Skeletal muscle tissue (tissue), 4 donors: ENCODE data around the gene DQX1. TPM values are rescaled to one million over a fixed set of nuclear protein-coding genes. Genes with fewer than 3 reads are reported as not detected.

Source experiments
- H3K27ac ChIP-seq: one replicate; pipeline ENCODE4 v1.7.0; 2013; ENCODE audit warnings: mild to moderate bottlenecking, low read depth, low read length, inconsistent platforms
- H3K27me3 ChIP-seq, 3 donors: one replicate each; pipeline ENCODE4 v1.7.0; 2013; ENCODE audit warnings: low read length in 3 of 3; ENCODE audit not compliant: control insufficient read depth in 3 of 3, insufficient read depth in 3 of 3
- H3K36me3 ChIP-seq, 3 donors: one replicate each; pipeline ENCODE4 v1.7.0; 2013; ENCODE audit warnings: low read length in 3 of 3; ENCODE audit not compliant: control insufficient read depth in 3 of 3, insufficient read depth in 3 of 3
- H3K4me1 ChIP-seq, 3 donors: one replicate each; pipeline ENCODE4 v1.7.0; 2013; ENCODE audit warnings: low read length in 3 of 3, mild to moderate bottlenecking in 3 of 3; ENCODE audit not compliant: control insufficient read depth in 3 of 3, insufficient read depth in 3 of 3
- H3K4me3 ChIP-seq, 3 donors: one replicate each; pipeline ENCODE4 v1.7.0; 2013; ENCODE audit warnings: low read length in 3 of 3
- H3K9ac ChIP-seq, 3 donors: one replicate each; pipeline ENCODE4 v1.7.0; 2013; ENCODE audit warnings: low read length in 3 of 3, mild to moderate bottlenecking in 3 of 3, moderate library complexity in 2 of 3, low read depth in 1 of 3
- H3K9me3 ChIP-seq, 3 donors: one replicate each; pipeline ENCODE4 v1.7.0; 2013; ENCODE audit warnings: low read length in 3 of 3; ENCODE audit not compliant: control insufficient read depth in 3 of 3
- total RNA-seq: library from RNA; depleted of rRNA; stranded (reverse); fragments of >200 nt; gene quantifications from one replicate; pipeline ENCODE4 v1.2.3, GENCODE V29; 2014
- donor health status: Osteomylitis.

Gene DQX1
- total RNA-seq, 1 donor from 2014 or later, result not detected

DNA sequence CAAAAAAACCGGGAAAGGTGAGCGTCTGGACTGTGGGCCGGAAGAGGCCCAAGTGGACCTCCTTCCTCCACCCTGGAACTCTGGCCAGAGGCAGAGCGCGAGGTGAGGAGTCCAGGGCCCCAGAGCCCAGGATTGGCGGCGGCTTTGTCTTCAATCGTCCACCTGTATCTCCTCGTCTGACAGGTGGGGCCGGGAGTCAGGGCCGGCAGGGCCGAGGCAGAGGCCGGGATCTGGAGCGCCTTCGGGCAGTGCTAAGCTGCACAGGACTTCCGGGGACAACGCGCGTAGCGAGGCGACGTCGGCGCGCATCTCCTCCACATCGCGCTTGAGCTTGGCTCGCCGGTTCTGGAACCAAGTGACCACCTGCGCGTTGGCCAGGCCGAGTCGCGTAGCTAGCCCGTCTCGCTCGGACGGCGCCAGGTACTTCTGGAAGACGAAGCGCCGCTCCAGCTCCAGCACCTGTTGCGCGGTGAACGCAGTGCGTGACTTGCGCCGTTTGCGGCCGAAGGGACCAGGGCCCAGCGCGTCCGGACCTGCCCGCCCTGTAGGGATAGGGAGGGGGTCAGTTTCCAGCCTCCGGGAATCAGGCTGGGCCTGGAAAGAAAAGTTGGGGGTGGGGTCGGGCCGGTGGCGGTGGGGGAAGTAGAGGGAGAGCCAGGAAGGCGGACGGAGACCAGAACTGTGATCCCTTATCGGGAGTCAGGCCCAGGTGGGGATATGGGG is 28.1 kb downstream of the DQX1 start:
- peaks cover 47 to 64% (median 62%) of the 10 kb centered on the region in 3 donors for H3K27me3 ChIP-seq
- H3K4me3 ChIP-seq, result peak overlapping the region; percentile 59 to 66 (median 60)
- H3K9me3 ChIP-seq, result no peaks in the 10 kb centered on the region
- H3K4me1 ChIP-seq, result peaks cover 19 to 23% (median 23%) of the 10 kb centered on the region in 3 donors
- peaks cover 11 to 15% (median 12%) of the 10 kb centered on the region in 3 donors for H3K36me3 ChIP-seq
- no peak overlapping the region for H3K27ac ChIP-seq
- peak overlapping the region; percentile 28 to 40 (median 33) for H3K9ac ChIP-seq

DNA sequence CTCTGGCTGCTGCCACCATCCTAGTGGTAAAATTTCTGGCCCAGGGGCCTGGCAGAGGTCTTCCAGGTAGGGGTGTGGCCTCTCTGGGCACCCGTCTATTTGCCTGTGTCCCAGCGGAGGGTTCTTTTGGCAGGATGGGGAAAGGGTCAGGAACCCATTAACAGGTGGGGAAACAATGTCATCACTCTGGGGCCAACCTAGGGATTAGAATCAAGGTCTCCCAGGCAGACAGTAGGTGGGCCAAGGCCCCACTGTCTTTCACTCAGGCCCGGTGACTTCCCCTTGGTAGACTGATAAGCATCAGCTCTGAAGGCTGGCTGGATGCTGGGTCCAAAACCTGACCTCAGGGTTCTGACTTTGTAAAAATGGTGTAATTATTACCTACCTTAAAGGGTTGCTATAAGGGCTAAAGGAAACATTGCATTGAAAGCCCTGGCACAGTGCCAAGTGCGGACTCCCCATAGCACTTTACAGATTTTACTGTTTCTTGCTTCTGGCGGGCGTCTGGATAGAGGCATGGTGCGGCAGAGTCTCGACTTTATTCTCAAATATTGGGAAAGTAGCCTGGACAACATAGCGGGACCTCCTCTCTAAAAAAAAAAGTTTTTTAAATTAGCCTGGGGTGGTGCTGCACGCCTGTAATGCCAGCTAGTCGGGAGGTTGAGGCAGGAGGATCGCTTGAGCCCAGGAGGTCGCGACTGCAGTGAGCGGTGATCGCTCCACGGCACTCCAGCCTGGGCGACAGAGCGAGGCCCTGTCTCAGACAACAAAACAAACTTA is 28.8 kb downstream of the DQX1 start:
- Histone ChIP-seq H3K4me1 (peaks cover 19 to 23% (median 21%) of the 10 kb centered on the region in 3 donors), H3K9ac (peak overlapping the region in 2 of 3 donors; percentile 33 to 40), H3K27me3 (peaks cover 45 to 56% (median 54%) of the 10 kb centered on the region in 3 donors), H3K27ac (no peak overlapping the region), H3K36me3 (peaks cover 19 to 23% (median 20%) of the 10 kb centered on the region in 3 donors), H3K9me3 (no peaks in the 10 kb centered on the region), H3K4me3 (peak overlapping the region; percentile 14 to 60 (median 59))

DNA sequence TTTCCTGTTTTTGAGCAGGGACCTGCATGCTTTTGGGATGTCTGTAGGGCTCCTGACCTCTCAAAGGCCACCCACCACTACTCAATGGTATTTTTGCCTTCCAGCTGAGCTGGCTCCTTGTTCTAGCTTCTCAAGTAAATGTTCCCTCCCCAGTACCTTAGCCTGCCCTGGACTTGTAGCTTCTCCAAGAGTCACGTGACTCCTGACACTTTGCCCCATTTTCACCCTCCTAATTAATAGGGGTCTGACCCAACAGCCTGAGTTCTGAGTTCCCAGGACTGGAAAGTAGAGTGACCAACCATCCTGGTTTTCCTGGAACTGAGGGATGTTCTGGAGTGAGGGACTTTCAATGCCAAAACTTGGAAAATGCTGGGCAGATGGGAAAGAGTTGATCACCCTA is 30.6 kb downstream of the DQX1 start:
- Histone ChIP-seq H3K27ac (no peak overlapping the region), H3K4me3 (no peak overlapping the region), H3K9me3 (no peaks in the 10 kb centered on the region), H3K27me3 (peaks cover 32 to 40% (median 39%) of the 10 kb centered on the region in 3 donors), H3K36me3 (peaks cover 36 to 39% (median 37%) of the 10 kb centered on the region in 3 donors), H3K9ac (no peak overlapping the region), H3K4me1 (peaks cover 19 to 23% (median 21%) of the 10 kb centered on the region in 3 donors)

GRCh38 chr2:74493546-74493945 is 32.5 kb downstream of the DQX1 start:
- no peak overlapping the region for H3K4me3 ChIP-seq
- no peaks in the 10 kb centered on the region for H3K9me3 ChIP-seq
- no peak overlapping the region for H3K27ac ChIP-seq
- H3K4me1 ChIP-seq, result peaks cover 9 to 12% (median 11%) of the 10 kb centered on the region in 3 donors
- peaks cover 46 to 54% (median 49%) of the 10 kb centered on the region in 3 donors for H3K36me3 ChIP-seq
- H3K9ac ChIP-seq, result no peak overlapping the region
- peaks cover 15 to 21% (median 20%) of the 10 kb centered on the region in 3 donors for H3K27me3 ChIP-seq

- Histone ChIP-seq H3K9ac (no peak overlapping the region), H3K4me1 (no peaks in the 10 kb centered on the region), H3K27me3 (peaks cover 2 to 5% (median 4%) of the 10 kb centered on the region in 3 donors), H3K27ac (no peak overlapping the region), H3K36me3 (peaks cover 46 to 55% (median 50%) of the 10 kb centered on the region in 3 donors), H3K9me3 (no peaks in the 10 kb centered on the region), H3K4me3 (no peak overlapping the region)
Measured at GRCh38 chr2:74491648-74492544, 34.1 kb downstream of the DQX1 start.

DNA sequence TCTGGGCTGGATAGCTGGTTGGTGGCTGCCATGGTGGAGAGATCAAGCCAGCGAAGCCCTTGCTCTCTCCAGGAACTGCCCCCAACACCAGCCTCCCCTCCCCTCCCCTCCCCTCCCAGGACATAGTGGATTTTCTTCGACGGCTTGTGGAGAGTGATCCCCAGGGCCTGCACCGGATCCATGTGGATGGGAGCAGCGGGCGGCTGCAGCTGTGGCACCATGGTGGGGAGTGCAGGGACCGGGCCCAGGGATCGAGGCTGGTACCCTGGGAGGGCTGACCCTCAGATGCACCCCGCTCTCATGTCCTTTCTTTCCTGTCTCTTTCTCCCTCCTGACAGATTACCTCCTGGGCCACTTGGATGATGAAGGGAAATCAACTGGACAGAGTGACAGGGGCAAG is 36.1 kb downstream of the DQX1 start:
- peaks cover 50 to 64% (median 57%) of the 10 kb centered on the region in 3 donors for H3K36me3 ChIP-seq
- no peak overlapping the region for H3K4me3 ChIP-seq
- H3K27ac ChIP-seq, result no peak overlapping the region
- no peaks in the 10 kb centered on the region for H3K4me1 ChIP-seq
- no peaks in the 10 kb centered on the region for H3K9me3 ChIP-seq
- no peak overlapping the region for H3K9ac ChIP-seq
- no peaks in the 10 kb centered on the region for H3K27me3 ChIP-seq

- Histone ChIP-seq H3K27me3 (no peaks in the 10 kb centered on the region), H3K27ac (no peak overlapping the region), H3K9ac (no peak overlapping the region), H3K36me3 (peaks cover 48 to 60% (median 51%) of the 10 kb centered on the region in 3 donors), H3K4me1 (peaks cover 0 to 6% (median 3%) of the 10 kb centered on the region in 3 donors), H3K9me3 (no peaks in the 10 kb centered on the region), H3K4me3 (no peak overlapping the region)
Measured at GRCh38 chr2:74488643-74489481, 37.2 kb downstream of the DQX1 start.

- Histone ChIP-seq H3K9ac (no peak overlapping the region), H3K27me3 (no peaks in the 10 kb centered on the region), H3K27ac (no peak overlapping the region), H3K9me3 (no peaks in the 10 kb centered on the region), H3K4me1 (peaks cover 16 to 30% (median 20%) of the 10 kb centered on the region in 3 donors), H3K36me3 (peaks cover 23 to 37% (median 25%) of the 10 kb centered on the region in 3 donors), H3K4me3 (no peak overlapping the region)
Measured at GRCh38 chr2:74486141-74486540, 39.9 kb downstream of the DQX1 start.
